IMR-90 (cell line): ENCODE data around the gene DNM3. TPM values are rescaled to one million over a fixed set of nuclear protein-coding genes. Genes with fewer than 3 reads are reported as not detected.

Experiments used
- ATAC-seq: fragments of 200-7000 bp; cut with Tn5 transposase; 2 replicates; pipeline ENCODE4 v1.9.1; 2020; ENCODE audit warnings: low read depth, mild to moderate bottlenecking, moderate library complexity
- BruUV-seq: library from RNA; stranded (reverse); fragments of 400-500 nt; replicated peaks from 2 replicates; lab custom pipeline; 2021; lab: Mats Ljungman, UMichigan
- CTCF ChIA-PET: fragments of 300-600 bp; formaldehyde crosslinking; extraction: SDS; loops from one replicate; lab custom pipeline; 2021; ENCODE audit warnings: antibody characterized with exemption; lab: Yijun Ruan, JAX
- POLR2A ChIA-PET: fragments of 300-600 bp; sonication (Branson Sonifier 250); formaldehyde crosslinking; loops from one replicate; lab custom pipeline; 2022; ENCODE audit warnings: antibody characterized with exemption; ENCODE audit not compliant: unreplicated experiment; lab: Charles Lee
- DNase-seq: peaks from one replicate; pipeline ENCODE4 v3.0.0; 2013
- H2AFZ ChIP-seq: replicated peaks from 2 replicates; pipeline ENCODE3; 2013; ENCODE audit warnings: low read length, mild to moderate bottlenecking; ENCODE audit not compliant: poor library complexity
- H2AK5ac ChIP-seq: 2 replicates; pipeline ENCODE4 v1.6.1; 2013; ENCODE audit warnings: low read depth, low read length, inconsistent platforms
- H2AK9ac ChIP-seq: replicated peaks from 2 replicates; pipeline ENCODE3; 2013; ENCODE audit warnings: mild to moderate bottlenecking, low read depth, low read length, moderate library complexity; ENCODE audit not compliant: poor library complexity
- H2BK120ac ChIP-seq: 2 replicates; pipeline ENCODE4 v1.6.1; 2013; ENCODE audit warnings: low read depth, low read length, inconsistent platforms
- H2BK15ac ChIP-seq: 3 replicates; pipeline ENCODE4 v1.6.1; 2013; ENCODE audit warnings: low read depth, low read length, inconsistent platforms
- H2BK20ac ChIP-seq: 2 replicates; pipeline ENCODE4 v1.6.1; 2013; ENCODE audit warnings: low read depth, mild to moderate bottlenecking, inconsistent platforms, low read length, moderate library complexity
- H2BK5ac ChIP-seq: 2 replicates; pipeline ENCODE4 v1.6.1; 2013; ENCODE audit warnings: mild to moderate bottlenecking, low read depth, low read length, inconsistent platforms; ENCODE audit not compliant: poor library complexity, severe bottlenecking
- H3K14ac ChIP-seq: replicated peaks from 2 replicates; pipeline ENCODE4 v1.6.1; 2013; ENCODE audit warnings: low read depth, low read length, inconsistent platforms
- H3K18ac ChIP-seq: 2 replicates; pipeline ENCODE4 v1.6.1; 2013; ENCODE audit warnings: low read depth, low read length, control low read depth
- H3K23ac ChIP-seq: 2 replicates; pipeline ENCODE4 v1.6.1; 2013; ENCODE audit warnings: low read depth, low read length, inconsistent platforms
- H3K27ac ChIP-seq: 2 replicates; pipeline ENCODE4 v1.5.1; 2013; ENCODE audit warnings: mild to moderate bottlenecking, control low read depth, low read length; ENCODE audit not compliant: insufficient read depth
- H3K27me3 ChIP-seq: 2 replicates; pipeline ENCODE4 v1.6.1; 2013; ENCODE audit warnings: low read length; ENCODE audit not compliant: control insufficient read depth, insufficient read depth
- H3K36me3 ChIP-seq: 2 replicates; pipeline ENCODE4 v1.6.1; 2013; ENCODE audit warnings: low read length, mixed read lengths; ENCODE audit not compliant: control insufficient read depth, insufficient read depth
- H3K4ac ChIP-seq: 2 replicates; pipeline ENCODE4 v1.6.1; 2013; ENCODE audit warnings: low read depth, low read length, inconsistent platforms
- H3K4me1 ChIP-seq: 2 replicates; pipeline ENCODE4 v1.6.1; 2013; ENCODE audit warnings: low read length, mixed read lengths; ENCODE audit not compliant: control insufficient read depth, insufficient read depth
- H3K4me2 ChIP-seq: 2 replicates; pipeline ENCODE4 v1.6.1; 2013; ENCODE audit warnings: low read depth, mild to moderate bottlenecking, control low read depth, low read length, moderate library complexity
- H3K4me3 ChIP-seq: 2 replicates; pipeline ENCODE4 v1.5.1; 2013; ENCODE audit warnings: low read depth, mild to moderate bottlenecking, control low read depth, low read length, moderate library complexity; ENCODE audit not compliant: insufficient read depth
- H3K56ac ChIP-seq: 2 replicates; pipeline ENCODE4 v1.6.1; 2013; ENCODE audit warnings: low read length, inconsistent platforms; ENCODE audit not compliant: insufficient read depth; ENCODE audit errors: extremely low read depth
- H3K79me1 ChIP-seq, 2 experiments: 2 replicates each; pipeline ENCODE4 v1.6.1; 2013; ENCODE audit warnings: low read length in 2 of 2, inconsistent platforms in 1 of 2, low read depth in 1 of 2
- H3K9ac ChIP-seq: 2 replicates; pipeline ENCODE4 v1.6.1; 2013; ENCODE audit warnings: low read depth, low read length, control low read depth
- H3K9me1 ChIP-seq: 2 replicates; pipeline ENCODE4 v1.6.1; 2013; ENCODE audit warnings: low read length, inconsistent platforms; ENCODE audit not compliant: insufficient read depth
- H3K9me3 ChIP-seq: 2 replicates; pipeline ENCODE4 v1.6.1; 2013; ENCODE audit warnings: low read length; ENCODE audit not compliant: control insufficient read depth, insufficient read depth
- H4K20me1 ChIP-seq: 2 replicates; pipeline ENCODE4 v1.6.1; 2013; ENCODE audit warnings: low read length, inconsistent platforms; ENCODE audit not compliant: insufficient read depth
- H4K5ac ChIP-seq: 2 replicates; pipeline ENCODE4 v1.6.1; 2013; ENCODE audit warnings: mild to moderate bottlenecking, low read depth, low read length, control low read depth
- H4K8ac ChIP-seq, 2 experiments: 2 replicates each; pipeline ENCODE4 v1.6.1; 2013; ENCODE audit warnings: low read depth in 2 of 2, low read length in 2 of 2, control low read depth in 1 of 2, inconsistent platforms in 1 of 2
- H4K91ac ChIP-seq: 2 replicates; pipeline ENCODE4 v1.6.1; 2013; ENCODE audit warnings: low read depth, low read length, inconsistent platforms; ENCODE audit not compliant: insufficient read depth
- BHLHE40 ChIP-seq: fragments of 150-350 bp; IDR thresholded peaks from 2 replicates; pipeline ENCODE4 v1.6.1; 2016; ENCODE audit warnings: mild to moderate bottlenecking, low read depth, low read length
- CEBPB ChIP-seq: IDR thresholded peaks from 2 replicates; pipeline ENCODE4 v1.6.1; 2012; ENCODE audit warnings: low read depth, low read length, improper control_type of control experiment
- CHD1 ChIP-seq: IDR thresholded peaks from 2 replicates; pipeline ENCODE4 v1.6.1; 2012; ENCODE audit warnings: low read depth, low read length, improper control_type of control experiment
- ELK1 ChIP-seq: fragments of 150-350 bp; IDR thresholded peaks from 2 replicates; pipeline ENCODE4 v1.6.1; 2016; ENCODE audit warnings: low read depth, mild to moderate bottlenecking, low read length, moderate library complexity, borderline replicate concordance
- FOS ChIP-seq: fragments of 150-350 bp; IDR thresholded peaks from 2 replicates; pipeline ENCODE4 v1.6.1; 2016; ENCODE audit warnings: low read depth, low read length
- MAFK ChIP-seq: IDR thresholded peaks from 2 replicates; pipeline ENCODE4 v1.6.1; 2012; ENCODE audit warnings: low read depth, low read length, improper control_type of control experiment
- MAZ ChIP-seq: IDR thresholded peaks from 2 replicates; pipeline ENCODE4 v1.6.1; 2012; ENCODE audit warnings: low read depth, mild to moderate bottlenecking, low read length, improper control_type of control experiment, moderate library complexity, borderline replicate concordance
- MXI1 ChIP-seq: IDR thresholded peaks from 2 replicates; pipeline ENCODE4 v1.6.1; 2012; ENCODE audit warnings: low read depth, mild to moderate bottlenecking, low read length, moderate library complexity, borderline replicate concordance
- NFE2L2 ChIP-seq: fragments of 150-350 bp; IDR thresholded peaks from 2 replicates; pipeline ENCODE4 v1.6.1; 2016; ENCODE audit warnings: low read depth, mild to moderate bottlenecking, low read length
- POLR2A ChIP-seq: IDR thresholded peaks from 2 replicates; pipeline ENCODE4 v1.6.1; 2012; ENCODE audit warnings: mild to moderate bottlenecking, low read depth, low read length
- RAD21 ChIP-seq: IDR thresholded peaks from 2 replicates; pipeline ENCODE4 v1.6.1; 2012; ENCODE audit warnings: low read length, improper control_type of control experiment
- RCOR1 ChIP-seq: IDR thresholded peaks from 2 replicates; pipeline ENCODE4 v1.6.1; 2012; ENCODE audit warnings: mild to moderate bottlenecking, low read length, improper control_type of control experiment; ENCODE audit not compliant: insufficient replicate concordance
- RFX5 ChIP-seq: IDR thresholded peaks from 2 replicates; pipeline ENCODE4 v1.8.0; 2012; ENCODE audit warnings: low read depth, mild to moderate bottlenecking, low read length, moderate library complexity
- SMC3 ChIP-seq: fragments of 150-350 bp; IDR thresholded peaks from 2 replicates; pipeline ENCODE4 v1.6.1; 2016; ENCODE audit warnings: low read depth, mild to moderate bottlenecking, antibody characterized with exemption, low read length, moderate library complexity
- USF2 ChIP-seq: fragments of 150-350 bp; IDR thresholded peaks from 2 replicates; pipeline ENCODE4 v1.6.1; 2017; ENCODE audit warnings: mild to moderate bottlenecking, antibody characterized with exemption, low read length, low read depth
- WGBS, 2 experiments: methylation state at CpG; one replicate each; pipeline versions ENCODE4 v1.1.5 to v1.1.7; 2013; ENCODE audit warnings: missing lambda C conversion rate in 2 of 2; ENCODE audit not compliant: insufficient read length in 1 of 2; ENCODE audit errors: extremely low coverage in 2 of 2; 5-methylcytosine and 5-hydroxymethylcytosine counted together
- dilution Hi-C: fragments of 300-500 bp; cut with HindIII; formaldehyde crosslinking; loops from one replicate; pipeline ENCODE4 v1.14.3; 2018; ENCODE audit warnings: low sequenced_read_pairs; ENCODE audit not compliant: unreplicated experiment
- in situ Hi-C: fragments of 300-500 bp; cut with MboI; formaldehyde crosslinking; loops from 3 replicates; pipeline ENCODE4 v1.14.3; 2019; ENCODE audit warnings: low sequenced_read_pairs, inconsistent platforms, mixed read lengths
- intact Hi-C: fragments of 100-400 bp; cut with micrococcal nuclease; formaldehyde crosslinking; loops from 2 replicates; pipeline ENCODE4 v1.10.0; 2022
- polyA plus RNA-seq, 3 experiments: library from polyadenylated mRNA; depleted of rRNA; stranded (reverse); fragments of >200 nt; gene quantifications; 2 replicates each; pipeline ENCODE4 v1.2.3, GENCODE V29; 2012; ENCODE audit warnings: low replicate concordance in 1 of 3
- total RNA-seq: library from RNA; depleted of rRNA; stranded (reverse); fragments of >200 nt; gene quantifications from 2 replicates; pipeline ENCODE4 v1.2.3, GENCODE V29; 2012
- TF ChIP-seq, protein P1 (sequence below): conservative IDR thresholded peaks from 2 replicates; pipeline ENCODE4 v1.5.1; 2012; ENCODE audit warnings: mild to moderate bottlenecking, low read depth, low read length, improper control_type of control experiment

Gene DNM3
- total and polyA plus RNA-seq, 2 of the 4 experiments (the other 2 are of a cell fraction), result 0.36 TPM

GRCh38 chr1:172425339-172425738 lies 584.0 kb downstream of the DNM3 start:
- Histone ChIP-seq H2BK20ac (no peak overlapping the region), H3K4me3 (no peak overlapping the region), H2AFZ (no peak overlapping the region), H3K9me3 (no peaks in the 10 kb centered on the region), H2BK120ac (no peak overlapping the region), H3K4ac (no peak overlapping the region), H4K20me1 (peaks cover 4% of the 10 kb centered on the region; the same call in 1 of the 2 replicates), H3K4me2 (no peak overlapping the region), H3K27me3 (no peaks in the 10 kb centered on the region), H4K8ac (no peak overlapping the region), H3K23ac (no peak overlapping the region), H3K18ac (no peak overlapping the region), H2BK15ac (no peak overlapping the region), H3K9me1 (0 out of 2 replicates have a peak, but pooled peaks cover 4% of the 10 kb centered on the region), H3K14ac (no peak overlapping the region), H3K9ac (no peak overlapping the region), H2BK5ac (no peak overlapping the region), H3K79me1 (peaks cover 0 to 13% of the 10 kb centered on the region in 2 experiments; a peak in 3 of 4 replicates), H4K91ac (no peak overlapping the region), H3K56ac (no peak overlapping the region), H3K4me1 (no peaks in the 10 kb centered on the region), H4K5ac (no peak overlapping the region), H3K36me3 (no peaks in the 10 kb centered on the region), H2AK9ac (no peak overlapping the region), H2AK5ac (no peak overlapping the region), H3K27ac (no peak overlapping the region)
- ChIA-PET CTCF (no interaction called here), POLR2A (no interaction called here)
- intact Hi-C loops (no loop called here), in situ Hi-C loops (loop anchor here (10.0 kb wide), 1 partner anchor 421 kb away; no protein-coding TSS in a partner anchor), dilution Hi-C loops (no loop called here)
- ATAC-seq (no peak), DNase-seq (no peak)
- no CpG with 5 or more reads among the region's 3 CpGs for WGBS, 2 experiments
- TF ChIP-seq FOS (no peak), RCOR1 (no peak), USF2 (no peak), MXI1 (no peak), NFE2L2 (no peak), RFX5 (no peak), RAD21 (no peak), MAZ (no peak), POLR2A (no peak), MAFK (no peak), SMC3 (no peak), BHLHE40 (no peak), CHD1 (no peak), ELK1 (no peak), CEBPB (no peak)
- TF ChIP-seq, protein P1, sequence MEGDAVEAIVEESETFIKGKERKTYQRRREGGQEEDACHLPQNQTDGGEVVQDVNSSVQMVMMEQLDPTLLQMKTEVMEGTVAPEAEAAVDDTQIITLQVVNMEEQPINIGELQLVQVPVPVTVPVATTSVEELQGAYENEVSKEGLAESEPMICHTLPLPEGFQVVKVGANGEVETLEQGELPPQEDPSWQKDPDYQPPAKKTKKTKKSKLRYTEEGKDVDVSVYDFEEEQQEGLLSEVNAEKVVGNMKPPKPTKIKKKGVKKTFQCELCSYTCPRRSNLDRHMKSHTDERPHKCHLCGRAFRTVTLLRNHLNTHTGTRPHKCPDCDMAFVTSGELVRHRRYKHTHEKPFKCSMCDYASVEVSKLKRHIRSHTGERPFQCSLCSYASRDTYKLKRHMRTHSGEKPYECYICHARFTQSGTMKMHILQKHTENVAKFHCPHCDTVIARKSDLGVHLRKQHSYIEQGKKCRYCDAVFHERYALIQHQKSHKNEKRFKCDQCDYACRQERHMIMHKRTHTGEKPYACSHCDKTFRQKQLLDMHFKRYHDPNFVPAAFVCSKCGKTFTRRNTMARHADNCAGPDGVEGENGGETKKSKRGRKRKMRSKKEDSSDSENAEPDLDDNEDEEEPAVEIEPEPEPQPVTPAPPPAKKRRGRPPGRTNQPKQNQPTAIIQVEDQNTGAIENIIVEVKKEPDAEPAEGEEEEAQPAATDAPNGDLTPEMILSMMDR, result no peak
- BruUV-seq, result no TSS peak
